GM18511 (cell line): ENCODE data around the gene PCID2.

Experiments used
- ATAC-seq: cut with Tn5 transposase; IDR thresholded peaks from one replicate; pipeline ENCODE4 v1.9.1; 2021; ENCODE audit warnings: mild to moderate bottlenecking, moderate library complexity; ENCODE audit not compliant: unreplicated experiment

PCID2 gene

DNA sequence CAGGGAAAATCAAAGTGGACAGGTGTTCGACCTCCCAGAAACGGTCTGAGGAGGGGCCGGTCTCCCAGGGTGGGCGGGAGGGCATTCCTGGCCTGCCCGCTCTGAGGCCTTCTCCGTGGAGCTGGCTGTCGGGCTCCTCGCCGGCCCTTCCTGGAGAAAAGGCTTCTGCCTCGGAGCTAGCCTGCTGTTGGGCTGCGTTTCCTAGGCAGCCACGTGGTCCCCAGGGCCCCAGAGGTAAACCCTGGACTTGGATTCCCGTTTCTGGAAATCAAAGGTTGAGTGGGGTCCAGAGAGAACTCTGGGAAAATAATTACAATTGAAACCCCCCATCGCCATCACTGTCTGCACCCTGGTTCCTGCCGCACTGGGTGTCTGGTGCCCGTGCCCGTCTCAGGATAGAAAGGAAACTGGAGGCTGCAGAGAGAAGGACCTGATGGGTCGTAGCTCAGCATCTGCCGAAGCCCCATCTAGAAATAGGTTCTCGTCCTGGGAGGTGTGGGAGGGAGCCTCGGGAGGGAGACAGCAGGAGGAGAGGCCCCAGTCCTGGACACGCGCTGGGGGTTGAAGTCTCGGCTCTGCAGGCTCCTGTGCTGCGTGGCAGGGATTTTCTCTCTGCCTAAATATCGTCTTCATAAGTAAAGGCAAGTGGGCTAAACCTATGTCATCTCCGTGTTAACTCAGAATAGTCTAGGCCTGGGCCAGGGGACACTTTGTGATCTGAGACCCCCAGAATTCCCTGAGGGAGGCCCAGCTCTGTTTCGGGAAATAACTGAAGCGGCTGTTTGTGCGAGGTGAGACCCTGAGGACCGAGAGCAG lies 57.7 kb downstream of the PCID2 start:
- no peak for ATAC-seq

DNA sequence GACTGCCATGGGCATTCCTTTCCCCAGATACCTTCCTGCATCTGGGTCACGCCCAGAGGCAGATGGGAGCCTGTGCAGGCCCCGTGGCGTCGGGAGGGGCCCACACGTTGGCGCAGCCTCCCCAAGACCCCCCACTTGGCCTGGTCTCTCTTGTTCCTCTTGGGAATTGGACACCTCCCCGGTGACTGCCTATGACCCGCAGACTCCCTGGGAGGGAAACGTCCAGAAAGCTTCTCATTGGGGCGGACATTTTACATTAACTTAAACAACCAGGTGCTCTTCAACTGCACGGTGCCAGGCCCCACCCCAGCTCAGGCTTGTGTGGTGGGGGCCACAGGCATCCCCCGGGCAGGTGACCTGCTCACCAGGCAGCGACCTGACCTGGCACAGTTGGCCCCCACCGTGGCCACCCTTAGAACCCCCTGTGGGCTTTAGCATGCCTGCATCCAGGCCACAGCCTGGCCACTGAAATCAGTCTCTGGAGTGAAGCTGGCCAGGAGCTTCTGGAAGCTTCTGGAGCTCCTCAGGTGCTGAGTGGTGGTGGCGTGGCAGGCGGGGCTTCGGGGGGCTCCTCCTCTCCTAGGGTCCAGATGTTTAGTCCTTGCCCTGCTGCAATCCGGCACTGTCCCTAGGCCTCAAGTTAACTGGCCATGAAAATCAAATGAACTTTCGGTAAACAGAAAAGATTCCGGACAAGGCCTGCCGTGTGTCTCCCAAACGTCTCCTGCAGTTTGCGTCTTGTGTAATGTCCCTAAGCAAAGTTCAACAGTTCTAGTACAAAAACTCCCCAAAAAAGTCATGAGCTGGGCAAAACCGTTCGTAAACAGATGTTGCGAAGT lies 58.5 kb downstream of the PCID2 start:
- ATAC-seq = no peak

DNA sequence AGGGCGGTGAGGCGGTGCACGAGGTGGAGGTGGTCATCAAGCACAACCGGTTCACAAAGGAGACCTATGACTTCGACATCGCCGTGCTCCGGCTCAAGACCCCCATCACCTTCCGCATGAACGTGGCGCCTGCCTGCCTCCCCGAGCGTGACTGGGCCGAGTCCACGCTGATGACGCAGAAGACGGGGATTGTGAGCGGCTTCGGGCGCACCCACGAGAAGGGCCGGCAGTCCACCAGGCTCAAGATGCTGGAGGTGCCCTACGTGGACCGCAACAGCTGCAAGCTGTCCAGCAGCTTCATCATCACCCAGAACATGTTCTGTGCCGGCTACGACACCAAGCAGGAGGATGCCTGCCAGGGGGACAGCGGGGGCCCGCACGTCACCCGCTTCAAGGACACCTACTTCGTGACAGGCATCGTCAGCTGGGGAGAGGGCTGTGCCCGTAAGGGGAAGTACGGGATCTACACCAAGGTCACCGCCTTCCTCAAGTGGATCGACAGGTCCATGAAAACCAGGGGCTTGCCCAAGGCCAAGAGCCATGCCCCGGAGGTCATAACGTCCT lies 59.4 kb downstream of the PCID2 start:
- ATAC-seq = no peak

DNA sequence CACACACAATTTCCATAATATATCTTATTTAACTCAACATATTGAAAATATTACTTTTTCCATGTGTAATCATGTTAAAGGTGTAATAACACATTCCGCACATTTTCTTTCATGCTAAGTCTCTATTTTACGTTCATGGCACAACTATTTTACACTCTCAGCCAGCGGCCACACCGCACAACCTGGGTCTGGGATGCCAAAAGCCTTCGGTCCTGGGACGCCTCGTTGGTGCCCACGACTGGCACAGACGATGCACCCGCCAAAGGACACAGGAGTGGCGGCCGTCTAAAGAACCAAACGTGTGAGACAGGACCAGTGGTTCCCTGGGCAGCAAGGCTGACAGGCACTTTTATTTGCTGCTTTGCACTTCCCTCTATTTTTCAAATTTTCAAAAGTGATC lies 60.1 kb downstream of the PCID2 start:
- ATAC-seq = no peak

DNA sequence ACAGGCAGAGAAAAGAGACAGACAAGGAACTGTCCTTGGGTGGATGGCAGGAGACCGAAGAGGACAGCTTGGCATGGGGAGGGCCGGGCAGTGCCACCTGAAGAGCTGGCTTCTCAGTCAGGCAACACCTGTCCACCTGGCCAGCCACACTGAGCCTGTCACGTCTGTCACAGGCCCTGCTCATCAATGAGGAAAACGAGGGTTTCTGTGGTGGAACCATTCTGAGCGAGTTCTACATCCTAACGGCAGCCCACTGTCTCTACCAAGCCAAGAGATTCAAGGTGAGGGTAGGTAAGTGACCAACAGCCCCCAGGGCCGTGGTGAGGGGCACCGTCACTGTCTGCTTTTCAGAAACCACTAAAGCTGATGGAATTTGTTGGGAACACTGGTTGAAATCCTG lies 61.3 kb downstream of the PCID2 start:
- no peak for ATAC-seq

DNA sequence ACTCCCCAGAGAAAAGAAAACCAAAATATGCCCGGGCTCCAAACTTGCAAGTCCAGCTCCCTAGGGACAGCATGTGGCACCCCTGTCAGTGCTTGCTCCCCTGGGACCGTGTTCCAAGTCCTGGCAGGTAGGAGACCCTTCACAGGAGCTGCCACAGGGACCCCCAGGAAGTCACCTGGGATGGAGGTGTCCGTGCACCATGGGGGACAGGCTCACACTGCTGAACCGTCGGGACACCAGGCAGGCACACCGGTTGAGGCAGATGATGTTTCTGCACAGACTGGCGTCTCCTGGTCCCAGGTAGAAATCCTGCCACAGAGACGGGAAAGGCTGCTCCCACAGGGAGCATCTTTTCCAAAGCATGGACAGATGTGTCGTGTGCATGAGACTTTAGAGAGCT lies 61.7 kb downstream of the PCID2 start:
- ATAC-seq = no peak

DNA sequence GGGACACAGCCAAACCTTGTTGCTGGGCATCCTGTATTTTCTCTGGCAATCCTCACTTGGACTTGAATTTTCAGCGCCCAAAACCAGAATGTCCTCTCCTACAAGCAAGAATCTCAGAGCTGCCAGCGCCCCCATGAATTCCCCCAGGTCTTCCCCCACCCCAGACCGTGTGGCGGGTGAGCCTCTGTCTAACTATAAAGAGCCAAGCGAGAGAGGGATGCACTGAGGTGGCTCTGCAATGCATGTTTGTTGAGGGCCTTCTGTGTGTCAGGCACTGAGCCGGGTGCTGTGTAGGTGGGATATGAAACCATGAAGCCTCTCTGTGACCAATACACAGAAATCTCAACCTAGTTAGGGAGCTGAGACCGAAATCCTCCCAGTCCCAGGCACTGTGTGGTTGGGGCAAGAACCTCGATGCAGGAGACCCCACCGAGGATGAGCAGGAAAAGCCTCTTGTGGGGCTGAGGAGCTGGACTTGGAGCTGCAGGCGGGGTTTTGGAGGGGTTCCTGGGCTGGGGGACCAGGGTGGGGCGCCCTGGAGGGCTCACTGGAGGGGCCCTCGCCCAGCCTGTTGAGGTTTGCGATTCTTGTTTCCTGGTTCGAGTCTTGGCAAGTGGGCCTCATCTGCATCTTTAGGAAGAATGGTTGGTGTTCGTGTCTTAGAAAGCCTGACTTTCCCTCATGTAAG lies 62.4 kb downstream of the PCID2 start:
- no peak for ATAC-seq

DNA sequence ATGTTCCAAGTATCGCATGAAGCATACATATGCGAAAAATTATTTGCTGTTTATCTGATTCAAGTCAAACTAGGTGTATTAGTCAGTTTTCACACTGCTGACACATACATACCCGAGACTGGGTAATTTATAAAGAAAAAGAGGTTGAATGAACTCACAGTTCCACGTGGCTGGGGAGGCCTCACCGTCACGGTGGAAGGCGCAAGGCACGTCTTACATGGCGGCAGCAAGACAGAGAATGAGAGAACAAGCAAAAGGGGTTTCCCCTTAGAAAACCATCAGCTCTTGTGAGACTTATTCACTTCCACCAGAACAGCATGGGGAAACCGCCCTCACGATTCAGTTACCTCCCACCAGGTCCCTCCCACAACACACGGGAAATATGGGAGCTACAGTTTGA lies 63.0 kb downstream of the PCID2 start:
- ATAC-seq = no peak

DNA sequence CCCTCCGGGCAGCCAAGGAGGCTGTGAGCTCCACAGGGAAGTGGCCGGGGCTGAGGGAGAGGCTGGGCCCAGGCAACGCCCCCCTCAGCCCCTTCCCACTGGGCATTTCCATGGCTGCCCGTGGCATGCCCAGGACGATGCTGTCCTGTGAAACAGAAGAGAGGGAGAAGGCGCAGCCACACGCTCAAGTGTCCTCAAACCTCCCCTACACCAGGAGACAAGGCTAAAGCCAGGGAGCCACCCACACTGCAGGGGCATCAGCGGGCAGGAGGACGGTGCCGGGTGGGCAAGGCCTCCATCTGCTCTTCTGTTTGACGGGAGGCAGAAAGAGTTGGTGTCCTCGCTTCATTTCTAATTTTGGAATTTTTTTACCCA lies 64.2 kb downstream of the PCID2 start:
- no peak for ATAC-seq

DNA sequence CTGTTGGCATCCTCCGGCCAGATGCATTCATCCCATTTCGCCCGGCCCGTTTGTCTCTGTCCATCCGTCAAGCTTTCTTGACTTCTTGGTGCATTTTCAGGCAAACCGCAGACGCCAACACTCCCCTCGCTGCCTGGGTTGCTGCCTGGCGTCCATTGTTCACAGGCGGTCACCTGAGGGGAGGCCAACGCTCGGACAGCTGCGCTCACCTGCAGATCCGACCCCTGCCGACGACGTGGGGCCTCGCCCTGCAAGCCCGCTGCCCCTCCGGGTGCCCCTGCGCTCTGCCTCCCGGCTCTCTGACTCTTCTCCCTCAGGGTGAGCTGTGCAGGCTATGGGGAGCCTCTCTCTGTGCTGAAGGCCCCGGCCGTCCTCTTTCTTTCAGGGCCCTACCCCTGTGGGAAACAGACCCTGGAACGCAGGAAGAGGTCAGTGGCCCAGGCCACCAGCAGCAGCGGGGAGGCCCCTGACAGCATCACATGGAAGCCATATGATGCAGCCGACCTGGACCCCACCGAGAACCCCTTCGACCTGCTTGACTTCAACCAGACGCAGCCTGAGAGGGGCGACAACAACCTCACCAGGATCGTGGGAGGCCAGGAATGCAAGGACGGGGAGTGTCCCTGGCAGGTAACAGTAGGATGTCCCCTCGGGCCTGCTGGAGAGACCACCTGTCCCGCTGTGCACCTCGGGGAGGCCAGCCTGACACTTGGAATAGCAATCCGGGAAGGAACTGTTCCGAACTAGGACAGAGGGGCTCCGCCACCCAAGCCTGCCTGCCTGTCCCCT lies 64.8 kb downstream of the PCID2 start:
- no peak for ATAC-seq

DNA sequence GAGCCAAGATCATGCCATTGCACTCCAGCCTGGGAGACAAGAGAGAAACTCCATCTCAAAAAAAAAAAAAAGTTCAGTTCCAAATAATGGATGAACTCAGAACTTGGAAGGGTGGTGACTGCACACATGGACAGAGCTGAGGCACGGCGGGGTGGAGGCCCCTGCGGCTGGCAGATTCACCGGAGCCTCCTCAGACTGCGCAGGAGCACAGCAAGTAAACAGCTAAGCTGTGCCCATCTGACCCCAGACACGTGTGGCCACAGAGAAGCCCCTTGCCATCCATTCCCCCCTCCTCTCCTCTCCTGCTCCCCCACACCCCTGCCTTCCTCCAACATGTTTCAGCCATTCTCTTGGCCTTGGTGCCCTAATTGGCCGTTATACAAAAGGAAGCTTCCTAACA lies 65.6 kb downstream of the PCID2 start:
- ATAC-seq = no peak

DNA sequence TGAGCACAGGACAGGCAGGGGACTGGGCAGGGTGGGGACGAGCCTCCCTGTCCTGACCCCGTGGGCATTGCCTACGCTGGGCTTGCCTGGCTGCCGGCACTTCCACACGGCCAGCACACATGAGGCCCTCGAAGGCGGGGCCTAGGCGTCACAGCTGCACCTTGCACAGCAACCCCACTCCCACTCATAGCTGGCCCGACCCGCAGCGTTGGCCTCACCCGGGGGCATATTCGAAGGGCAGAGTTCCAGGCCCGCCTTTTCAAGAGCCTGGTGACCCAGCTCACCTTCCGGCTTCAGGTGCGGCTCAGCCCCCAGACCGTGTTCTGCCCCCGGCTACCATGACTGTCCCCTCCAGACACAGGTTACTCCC lies 66.9 kb downstream of the PCID2 start:
- no peak for ATAC-seq

DNA sequence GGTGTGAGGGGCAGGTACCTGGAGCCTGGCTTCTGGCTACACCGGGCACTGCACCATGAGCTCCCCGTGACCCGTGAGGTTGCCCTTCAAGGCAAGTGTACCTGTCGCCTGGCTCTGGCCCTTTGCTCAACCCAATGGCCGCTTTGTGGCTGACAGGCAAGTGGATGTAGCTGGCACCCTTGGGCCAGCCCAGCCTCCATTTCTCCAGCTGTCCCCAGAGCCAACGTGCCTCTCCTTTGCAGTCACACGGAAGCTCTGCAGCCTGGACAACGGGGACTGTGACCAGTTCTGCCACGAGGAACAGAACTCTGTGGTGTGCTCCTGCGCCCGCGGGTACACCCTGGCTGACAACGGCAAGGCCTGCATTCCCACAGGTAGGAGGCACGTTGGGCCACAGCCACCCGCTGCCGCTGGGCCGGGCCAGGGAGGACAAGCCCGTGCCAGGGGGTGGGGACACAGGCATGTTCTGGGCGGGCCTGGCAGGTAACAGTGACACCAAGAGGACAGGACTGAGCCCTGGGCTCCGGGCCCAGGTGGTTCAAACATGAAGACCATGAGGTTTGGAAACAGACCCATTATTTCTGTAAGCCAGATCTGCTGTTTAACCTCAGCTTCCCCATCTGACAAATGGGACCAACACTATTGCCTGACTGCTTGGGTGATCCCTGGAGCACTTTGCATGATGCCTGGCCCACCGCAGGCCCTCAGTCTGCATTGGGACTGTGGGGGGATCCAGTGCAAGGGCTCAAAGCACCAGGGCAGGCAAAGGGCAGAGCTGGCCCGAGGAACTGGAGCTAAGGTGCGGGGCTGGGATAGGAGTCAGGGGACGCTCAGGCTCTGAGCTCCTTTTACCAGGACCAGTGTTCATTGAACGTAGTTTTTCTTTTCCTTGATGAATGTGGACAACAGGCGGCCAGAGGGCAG lies 67.5 kb downstream of the PCID2 start:
- no peak for ATAC-seq

DNA sequence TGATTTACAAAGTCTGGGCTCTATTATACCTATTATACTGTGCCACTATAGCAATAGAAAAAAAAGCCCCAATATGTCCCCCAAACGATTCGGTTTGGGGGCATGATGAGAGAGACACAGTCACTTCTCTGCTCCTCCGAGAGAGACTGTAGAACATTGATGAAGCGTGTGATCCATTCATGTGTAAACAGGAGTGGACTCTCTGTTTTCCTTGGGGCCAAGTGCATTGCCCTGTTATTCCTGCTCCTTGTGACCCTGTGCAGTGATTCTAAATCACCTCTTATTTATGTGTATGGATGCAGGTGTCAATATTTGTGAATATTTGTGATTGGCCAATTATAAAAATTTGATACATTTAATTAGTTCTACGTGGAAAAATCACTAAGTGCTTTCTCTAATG lies 68.9 kb downstream of the PCID2 start:
- no peak for ATAC-seq

DNA sequence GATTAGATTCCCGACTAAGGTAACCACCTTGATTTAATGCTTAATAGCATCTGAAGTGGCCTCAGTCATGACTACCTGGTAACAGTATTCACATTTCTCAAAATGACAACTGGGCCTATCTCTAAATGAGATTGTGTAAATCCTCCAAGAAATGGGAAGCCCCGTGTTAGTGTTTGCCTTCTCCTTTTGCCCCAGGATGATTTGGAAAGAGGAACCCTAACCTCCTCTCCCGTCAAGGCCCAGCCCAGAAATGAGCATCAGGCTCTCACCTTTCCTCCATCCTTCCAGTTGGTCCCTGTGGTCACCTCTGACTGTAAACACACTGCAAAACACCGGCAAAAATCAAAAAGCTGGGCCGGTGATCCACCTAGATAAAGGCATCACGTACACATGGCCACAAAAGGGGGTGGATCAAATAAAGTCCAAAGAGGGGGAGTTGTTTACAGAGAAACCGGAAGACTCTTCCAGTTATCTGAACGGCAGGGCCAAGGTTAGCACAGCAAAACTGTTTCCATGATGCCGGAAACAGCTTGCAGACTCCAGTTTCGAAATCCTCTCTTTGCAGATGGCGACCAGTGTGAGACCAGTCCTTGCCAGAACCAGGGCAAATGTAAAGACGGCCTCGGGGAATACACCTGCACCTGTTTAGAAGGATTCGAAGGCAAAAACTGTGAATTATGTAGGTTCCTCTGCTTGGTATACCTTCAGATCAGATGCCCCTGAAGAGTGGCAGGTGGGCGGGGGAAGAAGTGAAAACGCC lies 69.5 kb downstream of the PCID2 start:
- no peak for ATAC-seq

DNA sequence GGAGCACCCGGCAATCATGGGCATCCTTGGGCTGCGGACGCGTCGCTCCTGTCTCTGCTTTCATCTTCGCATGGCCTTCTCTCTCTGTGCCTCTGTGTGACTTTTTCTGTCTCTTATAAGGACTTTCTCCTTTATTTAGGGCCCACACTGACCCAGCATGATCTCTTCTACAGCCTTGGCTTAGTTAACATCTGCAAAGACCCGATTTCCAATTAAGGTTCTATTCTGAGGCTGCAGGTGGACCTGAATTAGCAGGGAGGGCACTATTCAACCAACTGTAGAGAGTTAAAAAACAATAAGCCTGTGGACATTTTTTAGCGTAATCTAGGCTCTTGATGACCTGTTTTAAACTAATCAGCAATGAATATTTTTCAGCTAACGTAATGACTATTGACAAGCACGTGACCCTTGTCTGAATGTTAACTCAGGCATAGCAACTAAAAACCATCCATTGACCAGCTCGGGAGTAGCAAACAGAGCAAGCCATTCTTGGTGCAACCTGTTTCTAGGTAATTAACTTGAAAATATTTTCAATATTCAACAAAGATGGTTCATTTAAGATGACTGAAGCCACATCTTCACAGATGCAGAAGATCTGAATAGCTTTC lies 70.7 kb downstream of the PCID2 start:
- ATAC-seq = no peak

DNA sequence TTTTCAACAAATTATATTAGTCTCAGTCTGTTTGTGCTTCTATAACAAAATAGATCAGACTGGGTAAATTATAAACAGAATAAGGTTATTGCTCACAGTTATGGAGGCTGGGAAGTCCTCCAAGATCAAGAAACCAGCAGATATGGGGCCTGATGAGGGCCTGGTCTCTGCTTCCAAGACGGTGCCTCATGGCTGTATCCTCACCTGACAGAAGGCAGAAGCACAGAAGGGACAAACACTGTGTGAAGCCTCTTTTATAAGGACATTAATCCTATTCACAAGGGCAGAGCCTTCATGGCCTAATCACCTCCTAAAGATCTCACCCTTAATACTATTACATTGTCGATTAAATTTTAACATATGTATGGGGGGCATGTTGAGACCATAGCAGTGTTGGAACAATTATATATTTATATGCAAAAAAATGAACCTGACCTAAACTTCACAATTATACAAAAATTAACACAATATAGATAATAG lies 73.1 kb downstream of the PCID2 start:
- no peak for ATAC-seq
